DOHH2 (cell line): Measurements from ENCODE around the gene TMEM97.

Experiments
- CTCF ChIP-seq: fragments of 200-600 bp; sonication (generic); IDR thresholded peaks from one replicate; pipeline ENCODE4 v1.5.1; 2014; ENCODE audit warnings: antibody characterized with exemption, mild to moderate bottlenecking, low read depth, low read length; ENCODE audit not compliant: poor library complexity, severe bottlenecking
- EZH2phosphoT487 ChIP-seq: fragments of 200-600 bp; sonication (generic); IDR thresholded peaks from 2 replicates; pipeline ENCODE4 v1.6.1; 2017; ENCODE audit warnings: borderline replicate concordance, mild to moderate bottlenecking, antibody characterized with exemption, low read length, moderate library complexity, mixed read lengths

GRCh38 chr17:28280826-28281225 lies 38.2 kb upstream of the TMEM97 start:
- TF ChIP-seq CTCF (no peak), EZH2phosphoT487 (no peak)
